ENCODE results near the gene CEP112.

The CEP112 gene

DNA sequence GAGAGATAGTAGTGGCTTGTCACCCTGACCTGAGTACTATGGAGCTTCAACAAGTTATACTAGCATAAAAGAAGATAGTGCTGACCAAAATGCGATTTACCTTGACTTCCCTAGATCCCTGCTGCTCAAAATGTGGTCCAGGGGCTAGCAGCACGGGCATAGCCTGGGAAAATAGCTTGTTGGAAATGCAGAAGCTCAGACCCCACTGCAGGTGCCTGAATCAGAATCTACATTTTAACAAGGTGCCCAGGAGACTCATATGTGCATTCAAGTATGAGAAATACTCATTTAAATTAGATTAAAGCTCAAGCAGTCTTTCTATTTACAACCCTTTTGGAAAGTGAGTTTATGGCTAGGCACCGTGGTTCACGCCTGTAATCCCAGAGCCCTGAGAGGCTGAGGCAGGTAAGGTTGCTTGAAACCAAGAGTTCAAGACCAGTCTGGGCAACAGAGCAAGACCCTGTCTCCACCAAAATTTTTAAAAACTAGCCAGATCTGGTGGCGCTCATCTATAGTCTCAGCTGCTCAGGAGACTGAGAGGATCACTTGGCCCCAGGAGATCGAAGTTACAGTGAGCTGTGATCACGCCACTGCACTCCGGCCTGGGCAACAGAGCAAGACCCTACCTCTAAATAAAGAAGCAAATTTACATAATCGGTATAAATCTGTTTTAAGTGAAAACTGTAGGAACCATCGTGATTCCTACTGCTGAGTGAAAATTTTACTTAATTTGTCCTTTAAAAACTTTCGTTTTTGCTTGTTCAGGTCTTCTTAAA is 30.0 kb upstream of the CEP112 start:
- DNase-seq (ENCODE audit: low read depth): no peak
- TF ChIP-seq CTCF (conservative IDR thresholded peaks at IDR 0.05; ENCODE audit: low read depth, low read length): no peak
- H3K4me3 ChIP-seq (ENCODE audit: low read length): no peak overlapping the region

GRCh38 chr17:66221343-66221742 is 29.4 kb upstream of the CEP112 start:
- H3K4me3 ChIP-seq (ENCODE audit: low read length): no peak overlapping the region
- DNase-seq (ENCODE audit: low read depth): no peak
- no peak for TF ChIP-seq CTCF (conservative IDR thresholded peaks at IDR 0.05; ENCODE audit: low read depth, low read length)

GRCh38 chr17:66220079-66220835 is 28.3 kb upstream of the CEP112 start:
- DNase-seq (ENCODE audit: low read depth): no peak
- no peak overlapping the region for H3K4me3 ChIP-seq (ENCODE audit: low read length)
- no peak for TF ChIP-seq CTCF (conservative IDR thresholded peaks at IDR 0.05; ENCODE audit: low read depth, low read length)

- TF ChIP-seq CTCF (conservative IDR thresholded peaks at IDR 0.05; ENCODE audit: low read depth, low read length): no peak
- no peak overlapping the region for H3K4me3 ChIP-seq (ENCODE audit: low read length)
- DNase-seq (ENCODE audit: low read depth): no peak
Observed at GRCh38 chr17:66215529-66215911, 23.6 kb upstream of the CEP112 start.

DNA sequence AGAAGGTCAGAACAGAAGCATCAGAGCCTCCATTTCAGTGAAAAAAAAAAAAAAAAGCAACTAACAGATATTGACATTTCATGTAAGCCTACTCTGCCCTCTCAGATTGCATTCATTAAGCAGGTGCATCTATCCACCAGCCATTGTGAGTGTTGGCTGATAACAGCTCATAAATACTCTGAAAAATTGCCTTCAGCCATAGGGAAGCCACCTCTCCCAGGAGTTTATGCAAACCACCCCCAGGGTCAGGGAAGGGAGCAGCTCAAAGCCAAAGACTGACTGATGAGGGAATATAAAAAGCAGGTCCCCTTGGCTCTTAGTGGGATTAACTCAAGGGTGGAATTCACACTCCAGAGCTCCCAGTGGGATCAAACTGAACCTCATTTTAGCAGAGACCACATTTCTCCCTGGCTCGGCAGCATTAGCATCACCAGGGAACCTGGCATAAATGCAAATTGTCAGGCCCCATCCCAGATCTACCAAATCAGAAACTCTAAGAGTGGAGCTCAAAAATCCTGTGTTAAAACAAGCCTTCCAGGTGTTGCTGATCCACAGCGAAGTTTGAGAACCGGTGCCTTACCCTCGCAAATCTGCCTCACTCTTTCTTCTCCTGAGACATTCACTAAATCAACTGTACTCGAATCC is 23.1 kb upstream of the CEP112 start:
- no peak for DNase-seq (ENCODE audit: low read depth)
- no peak overlapping the region for H3K4me3 ChIP-seq (ENCODE audit: low read length)
- TF ChIP-seq CTCF (conservative IDR thresholded peaks at IDR 0.05; ENCODE audit: low read depth, low read length): no peak

- DNase-seq (ENCODE audit: low read depth): no peak
- no peak for TF ChIP-seq CTCF (conservative IDR thresholded peaks at IDR 0.05; ENCODE audit: low read depth, low read length)
- H3K4me3 ChIP-seq (ENCODE audit: low read length): no peak overlapping the region
Observed at GRCh38 chr17:66211047-66211810, 19.3 kb upstream of the CEP112 start.

Data from retinal pigment epithelial cell (primary cell).